ENCODE results near the gene PLXDC2. TPM values are rescaled to one million over a fixed set of nuclear protein-coding genes. Genes with fewer than 3 reads are reported as not detected.

PLXDC2 gene
- total RNA-seq, 1 donor from 2014 or later: 73.1 TPM

DNA sequence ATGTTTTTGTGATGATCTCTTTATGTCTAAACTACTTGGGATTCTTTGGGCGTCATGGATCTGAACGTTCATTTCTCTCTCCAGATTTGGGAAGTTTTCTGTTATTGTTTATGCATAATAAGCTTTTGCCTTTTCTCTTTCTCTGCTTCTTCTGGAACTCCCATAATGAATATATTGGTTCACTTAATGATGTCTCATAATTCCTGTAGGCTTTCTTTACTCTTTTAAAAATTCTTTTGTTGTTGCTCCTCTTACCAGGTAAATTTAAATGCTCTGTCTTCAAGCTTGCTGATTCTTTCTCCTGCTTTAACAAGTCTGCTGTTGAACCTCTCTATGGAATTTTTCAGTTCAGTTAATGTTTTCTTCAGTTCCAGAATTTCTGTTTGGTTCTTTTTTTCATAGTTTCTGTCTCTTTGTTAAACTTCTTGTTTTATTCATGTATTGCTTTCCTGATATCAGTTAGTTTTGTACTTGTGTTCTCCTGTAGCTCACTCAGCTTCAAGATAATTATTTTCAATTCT lies 317.5 kb downstream of the PLXDC2 start:
- TF ChIP-seq, protein P1, sequence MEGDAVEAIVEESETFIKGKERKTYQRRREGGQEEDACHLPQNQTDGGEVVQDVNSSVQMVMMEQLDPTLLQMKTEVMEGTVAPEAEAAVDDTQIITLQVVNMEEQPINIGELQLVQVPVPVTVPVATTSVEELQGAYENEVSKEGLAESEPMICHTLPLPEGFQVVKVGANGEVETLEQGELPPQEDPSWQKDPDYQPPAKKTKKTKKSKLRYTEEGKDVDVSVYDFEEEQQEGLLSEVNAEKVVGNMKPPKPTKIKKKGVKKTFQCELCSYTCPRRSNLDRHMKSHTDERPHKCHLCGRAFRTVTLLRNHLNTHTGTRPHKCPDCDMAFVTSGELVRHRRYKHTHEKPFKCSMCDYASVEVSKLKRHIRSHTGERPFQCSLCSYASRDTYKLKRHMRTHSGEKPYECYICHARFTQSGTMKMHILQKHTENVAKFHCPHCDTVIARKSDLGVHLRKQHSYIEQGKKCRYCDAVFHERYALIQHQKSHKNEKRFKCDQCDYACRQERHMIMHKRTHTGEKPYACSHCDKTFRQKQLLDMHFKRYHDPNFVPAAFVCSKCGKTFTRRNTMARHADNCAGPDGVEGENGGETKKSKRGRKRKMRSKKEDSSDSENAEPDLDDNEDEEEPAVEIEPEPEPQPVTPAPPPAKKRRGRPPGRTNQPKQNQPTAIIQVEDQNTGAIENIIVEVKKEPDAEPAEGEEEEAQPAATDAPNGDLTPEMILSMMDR (IDR thresholded peaks at IDR 0.05; ENCODE audit: unreplicated experiment): no peak
- DNase-seq (ENCODE audit: low spot score): no peak
- H3K4me3 Mint-ChIP-seq (ENCODE audit: unreplicated experiment): no peak overlapping the region
- no peaks in the 10 kb centered on the region for H3K36me3 Mint-ChIP-seq (ENCODE audit: low read depth, unreplicated experiment)
- H3K27ac Mint-ChIP-seq (ENCODE audit: unreplicated experiment): no peak overlapping the region
- H3K27me3 Mint-ChIP-seq (ENCODE audit: unreplicated experiment): no peaks in the 10 kb centered on the region
- H3K9me3 Mint-ChIP-seq (ENCODE audit: unreplicated experiment): no peaks in the 10 kb centered on the region
- no peaks in the 10 kb centered on the region for H3K4me1 Mint-ChIP-seq (ENCODE audit: unreplicated experiment)

DNA sequence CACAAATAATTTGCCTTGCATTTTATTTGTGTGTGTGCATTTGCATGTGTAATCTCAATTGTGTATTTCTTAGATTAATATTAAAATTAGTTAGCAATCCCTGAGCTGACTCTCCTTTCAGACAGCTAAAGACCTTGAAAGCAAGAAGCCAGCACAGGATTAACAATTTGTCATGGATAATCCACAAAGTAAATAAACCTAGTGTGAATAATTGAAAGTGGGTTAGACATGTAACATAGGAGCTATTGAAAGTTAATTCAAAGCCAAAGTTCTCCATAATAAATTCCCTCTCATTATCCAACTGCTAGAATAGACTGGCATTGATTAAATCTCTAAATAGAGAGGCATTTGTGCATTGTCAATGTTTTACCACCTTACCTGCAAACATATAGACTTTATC lies 326.1 kb downstream of the PLXDC2 start:
- Mint-ChIP-seq H3K36me3 (ENCODE audit: low read depth, unreplicated experiment) (peaks cover 7% of the 10 kb centered on the region), H3K4me3 (ENCODE audit: unreplicated experiment) (no peak overlapping the region), H3K27ac (ENCODE audit: unreplicated experiment) (no peak overlapping the region), H3K4me1 (ENCODE audit: unreplicated experiment) (no peaks in the 10 kb centered on the region), H3K9me3 (ENCODE audit: unreplicated experiment) (no peaks in the 10 kb centered on the region), H3K27me3 (ENCODE audit: unreplicated experiment) (peaks cover 3% of the 10 kb centered on the region)
- no peak for DNase-seq (ENCODE audit: low spot score)
- TF ChIP-seq, protein P1 (IDR thresholded peaks at IDR 0.05; ENCODE audit: unreplicated experiment): no peak

DNA sequence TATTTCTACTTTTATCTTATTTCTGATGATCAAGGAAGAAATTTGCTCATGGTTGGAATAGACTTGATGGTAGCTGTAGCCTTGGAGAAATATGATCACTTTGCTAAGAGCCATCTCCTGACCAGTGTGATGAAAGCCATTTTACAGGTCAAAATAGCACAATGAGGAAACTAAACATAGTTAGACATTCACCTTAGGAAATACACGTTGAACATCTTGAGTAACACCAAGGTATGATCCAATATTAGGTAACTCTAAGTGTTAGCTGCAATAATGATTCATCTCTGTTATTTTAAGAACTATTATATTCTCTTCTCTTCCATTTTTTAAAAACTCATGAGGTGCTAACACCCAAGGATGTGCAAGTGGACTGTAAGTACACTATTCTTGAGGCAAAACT lies 328.0 kb downstream of the PLXDC2 start:
- H3K27me3 Mint-ChIP-seq (ENCODE audit: unreplicated experiment): peaks cover 2% of the 10 kb centered on the region
- no peak for DNase-seq (ENCODE audit: low spot score)
- H3K4me3 Mint-ChIP-seq (ENCODE audit: unreplicated experiment): no peak overlapping the region
- H3K9me3 Mint-ChIP-seq (ENCODE audit: unreplicated experiment): no peaks in the 10 kb centered on the region
- no peaks in the 10 kb centered on the region for H3K4me1 Mint-ChIP-seq (ENCODE audit: unreplicated experiment)
- no peak overlapping the region for H3K27ac Mint-ChIP-seq (ENCODE audit: unreplicated experiment)
- H3K36me3 Mint-ChIP-seq (ENCODE audit: low read depth, unreplicated experiment): peaks cover 6% of the 10 kb centered on the region
- TF ChIP-seq, protein P1 (IDR thresholded peaks at IDR 0.05; ENCODE audit: unreplicated experiment): no peak

DNA sequence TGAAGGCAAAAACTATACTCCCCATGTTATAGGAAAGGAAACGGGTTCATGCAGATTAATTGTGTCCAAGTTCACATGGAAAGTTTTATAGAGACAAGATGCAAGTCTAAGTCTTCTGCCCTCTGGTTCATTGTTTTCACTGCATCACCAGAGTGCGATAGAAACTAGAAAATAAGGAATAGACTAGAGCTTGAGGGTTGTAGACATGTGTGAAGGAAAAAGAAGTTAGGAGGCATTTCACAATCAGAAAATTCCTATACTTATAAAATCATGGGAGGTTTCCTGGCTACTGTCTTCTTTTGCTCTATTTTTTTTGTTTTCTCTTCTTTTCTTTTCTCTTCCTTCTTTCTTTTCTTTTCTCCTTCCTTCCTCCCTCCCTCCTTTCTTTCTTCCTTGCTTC lies 329.8 kb downstream of the PLXDC2 start:
- H3K9me3 Mint-ChIP-seq (ENCODE audit: unreplicated experiment): no peaks in the 10 kb centered on the region
- H3K27ac Mint-ChIP-seq (ENCODE audit: unreplicated experiment): no peak overlapping the region
- H3K4me3 Mint-ChIP-seq (ENCODE audit: unreplicated experiment): no peak overlapping the region
- peaks cover 4% of the 10 kb centered on the region for H3K4me1 Mint-ChIP-seq (ENCODE audit: unreplicated experiment)
- H3K36me3 Mint-ChIP-seq (ENCODE audit: low read depth, unreplicated experiment): peaks cover 4% of the 10 kb centered on the region
- H3K27me3 Mint-ChIP-seq (ENCODE audit: unreplicated experiment): no peaks in the 10 kb centered on the region
- DNase-seq (ENCODE audit: low spot score): no peak
- TF ChIP-seq, protein P1 (IDR thresholded peaks at IDR 0.05; ENCODE audit: unreplicated experiment): no peak

DNA sequence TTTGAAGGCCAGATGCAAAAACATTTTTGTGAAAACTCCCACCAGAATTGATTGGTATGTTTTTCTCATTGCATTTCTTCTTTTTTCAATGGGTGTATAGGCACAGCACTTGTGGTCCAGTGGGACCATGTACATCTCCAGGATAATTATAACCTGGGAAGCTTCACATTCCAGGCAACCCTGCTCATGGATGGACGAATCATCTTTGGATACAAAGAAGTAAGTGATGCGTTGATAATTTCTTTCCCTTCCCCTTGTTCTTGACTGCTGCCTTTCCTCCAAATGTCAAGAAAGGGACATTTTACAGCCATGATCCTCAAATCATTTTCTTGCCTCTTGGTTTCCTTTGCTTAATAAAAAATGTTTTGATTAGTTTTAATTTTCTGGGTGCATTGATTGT lies 331.5 kb downstream of the PLXDC2 start:
- TF ChIP-seq, protein P1 (IDR thresholded peaks at IDR 0.05; ENCODE audit: unreplicated experiment): no peak
- H3K27ac Mint-ChIP-seq (ENCODE audit: unreplicated experiment): no peak overlapping the region
- H3K27me3 Mint-ChIP-seq (ENCODE audit: unreplicated experiment): no peaks in the 10 kb centered on the region
- peaks cover 4% of the 10 kb centered on the region for H3K36me3 Mint-ChIP-seq (ENCODE audit: low read depth, unreplicated experiment)
- H3K4me1 Mint-ChIP-seq (ENCODE audit: unreplicated experiment): peaks cover 4% of the 10 kb centered on the region
- no peaks in the 10 kb centered on the region for H3K9me3 Mint-ChIP-seq (ENCODE audit: unreplicated experiment)
- no peak overlapping the region for H3K4me3 Mint-ChIP-seq (ENCODE audit: unreplicated experiment)
- DNase-seq (ENCODE audit: low spot score): no peak

All from endothelial cell (in vitro differentiated cells).